HFFc6 (cell line): ENCODE measurements around the gene NR2E3. TPM values are rescaled to one million over a fixed set of nuclear protein-coding genes. Genes with fewer than 3 reads are reported as not detected.

Experiments
- DNase-seq: peaks from one replicate; pipeline ENCODE4 v3.0.0-alpha.2; 2018
- H3K27ac Mint-ChIP-seq: 2 replicates; pipeline ENCODE4 v1.8.0; 2020; ENCODE audit warnings: mild to moderate bottlenecking, mixed read lengths
- H3K27me3 Mint-ChIP-seq: 2 replicates; pipeline ENCODE4 v1.8.0; 2021; ENCODE audit warnings: mild to moderate bottlenecking, moderate library complexity, mixed read lengths; ENCODE audit not compliant: insufficient read depth
- H3K36me3 Mint-ChIP-seq: 2 replicates; pipeline ENCODE4 v1.8.0; 2021; ENCODE audit warnings: low read depth, mixed read lengths
- H3K4me1 Mint-ChIP-seq: 2 replicates; pipeline ENCODE4 v1.8.0; 2020; ENCODE audit warnings: low read depth, mixed read lengths
- H3K4me3 Mint-ChIP-seq: 2 replicates; pipeline ENCODE4 v1.8.0; 2020; ENCODE audit warnings: mild to moderate bottlenecking, moderate library complexity, mixed read lengths
- H3K9me3 Mint-ChIP-seq: 2 replicates; pipeline ENCODE4 v1.8.0; 2020; ENCODE audit warnings: mild to moderate bottlenecking, mixed read lengths
- total RNA-seq, 6 experiments: library from RNA; stranded (reverse); fragmentation: NEBNext Ultra II Directional; extraction: Animal tissue kit (Norgen Biotek cat#: 25700); gene quantifications; 2 replicates in 1 of 6; 3 replicates in 5 of 6; pipeline ENCODE4 v1.2.3, GENCODE V29; 2021
- TF ChIP-seq, protein P1 (sequence below): fragments of 200-600 bp; sonication (generic); IDR thresholded peaks from 2 replicates; pipeline ENCODE4 v1.5.0; 2021; ENCODE audit warnings: antibody characterized with exemption, mild to moderate bottlenecking

NR2E3 gene
- total RNA-seq, 6 experiments from 2014 or later: not detected

DNA sequence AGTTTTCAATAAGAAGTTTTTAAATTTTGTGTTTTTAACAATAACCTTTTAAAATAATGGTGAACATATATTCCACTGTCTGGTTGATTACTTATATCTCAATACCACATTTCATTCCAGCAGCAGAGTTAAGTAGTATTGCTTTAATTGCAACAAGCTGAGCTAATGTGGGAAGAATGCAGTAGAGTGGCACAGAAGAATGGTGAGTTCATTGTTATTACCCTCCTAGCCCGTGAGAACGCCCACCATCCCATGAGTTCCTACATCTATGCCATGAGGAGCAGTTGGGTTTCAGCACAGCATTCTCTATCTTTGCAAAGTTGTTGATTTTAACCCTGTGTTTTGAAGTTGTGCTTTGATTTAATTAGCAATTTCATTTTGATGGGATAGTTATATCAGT is 17.8 kb upstream of the NR2E3 start:
- Mint-ChIP-seq H3K36me3 (no peaks in the 10 kb centered on the region), H3K9me3 (no peaks in the 10 kb centered on the region), H3K4me3 (no peak overlapping the region), H3K27ac (no peak overlapping the region), H3K27me3 (peaks cover 6% of the 10 kb centered on the region), H3K4me1 (peaks cover 32% of the 10 kb centered on the region)
- TF ChIP-seq, protein P1, sequence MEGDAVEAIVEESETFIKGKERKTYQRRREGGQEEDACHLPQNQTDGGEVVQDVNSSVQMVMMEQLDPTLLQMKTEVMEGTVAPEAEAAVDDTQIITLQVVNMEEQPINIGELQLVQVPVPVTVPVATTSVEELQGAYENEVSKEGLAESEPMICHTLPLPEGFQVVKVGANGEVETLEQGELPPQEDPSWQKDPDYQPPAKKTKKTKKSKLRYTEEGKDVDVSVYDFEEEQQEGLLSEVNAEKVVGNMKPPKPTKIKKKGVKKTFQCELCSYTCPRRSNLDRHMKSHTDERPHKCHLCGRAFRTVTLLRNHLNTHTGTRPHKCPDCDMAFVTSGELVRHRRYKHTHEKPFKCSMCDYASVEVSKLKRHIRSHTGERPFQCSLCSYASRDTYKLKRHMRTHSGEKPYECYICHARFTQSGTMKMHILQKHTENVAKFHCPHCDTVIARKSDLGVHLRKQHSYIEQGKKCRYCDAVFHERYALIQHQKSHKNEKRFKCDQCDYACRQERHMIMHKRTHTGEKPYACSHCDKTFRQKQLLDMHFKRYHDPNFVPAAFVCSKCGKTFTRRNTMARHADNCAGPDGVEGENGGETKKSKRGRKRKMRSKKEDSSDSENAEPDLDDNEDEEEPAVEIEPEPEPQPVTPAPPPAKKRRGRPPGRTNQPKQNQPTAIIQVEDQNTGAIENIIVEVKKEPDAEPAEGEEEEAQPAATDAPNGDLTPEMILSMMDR: no peak
- peak; percentile 51 for DNase-seq

DNA sequence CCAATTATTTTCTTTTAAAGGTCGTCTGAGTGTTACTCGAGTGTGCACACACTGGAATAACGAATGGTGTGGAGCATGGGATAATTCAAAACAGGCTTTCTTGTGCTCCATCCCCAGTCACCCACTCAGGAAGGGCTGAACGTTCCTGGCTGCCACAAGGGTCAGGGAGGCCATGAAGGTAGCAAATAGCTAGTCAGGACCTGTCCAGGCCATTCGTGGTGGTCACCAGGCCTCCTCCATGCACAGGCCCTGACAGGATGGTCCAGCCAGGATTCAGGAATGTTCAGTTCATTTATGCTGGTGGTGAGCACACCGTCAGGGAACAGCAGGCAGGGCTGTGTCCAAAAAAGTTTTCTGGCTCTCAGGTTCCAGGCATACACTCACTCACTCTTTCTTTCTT is 11.7 kb upstream of the NR2E3 start:
- TF ChIP-seq, protein P1: no peak
- H3K36me3 Mint-ChIP-seq: no peaks in the 10 kb centered on the region
- peaks cover 16% of the 10 kb centered on the region for H3K4me1 Mint-ChIP-seq
- no peak overlapping the region for H3K27ac Mint-ChIP-seq
- H3K27me3 Mint-ChIP-seq: peaks cover 4% of the 10 kb centered on the region
- H3K4me3 Mint-ChIP-seq: no peak overlapping the region
- DNase-seq: no peak
- no peaks in the 10 kb centered on the region for H3K9me3 Mint-ChIP-seq

DNA sequence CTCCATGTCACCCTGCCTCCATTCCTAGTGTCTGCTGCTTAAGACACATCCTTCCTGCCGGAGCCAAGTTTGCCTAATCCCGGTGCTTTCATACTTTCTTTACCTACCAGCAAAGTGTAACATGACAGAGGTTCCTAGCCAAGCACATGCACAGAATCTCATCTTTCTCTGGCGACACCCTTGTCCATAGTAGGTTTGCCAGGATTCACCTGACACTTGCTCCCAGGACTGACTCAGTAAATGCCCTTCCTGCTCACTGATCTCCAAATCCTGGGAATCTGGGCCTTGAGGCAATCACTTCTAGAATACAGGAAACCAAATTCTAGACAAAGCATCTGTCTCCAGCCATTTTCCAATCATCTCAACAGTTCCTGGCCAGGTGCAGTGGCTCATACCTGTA is 10.2 kb upstream of the NR2E3 start:
- TF ChIP-seq, protein P1: no peak
- Mint-ChIP-seq H3K27me3 (peaks cover 5% of the 10 kb centered on the region), H3K36me3 (no peaks in the 10 kb centered on the region), H3K4me3 (no peak overlapping the region), H3K27ac (peak overlapping the region; percentile 38), H3K4me1 (peaks cover 23% of the 10 kb centered on the region), H3K9me3 (no peaks in the 10 kb centered on the region)
- no peak for DNase-seq

DNA sequence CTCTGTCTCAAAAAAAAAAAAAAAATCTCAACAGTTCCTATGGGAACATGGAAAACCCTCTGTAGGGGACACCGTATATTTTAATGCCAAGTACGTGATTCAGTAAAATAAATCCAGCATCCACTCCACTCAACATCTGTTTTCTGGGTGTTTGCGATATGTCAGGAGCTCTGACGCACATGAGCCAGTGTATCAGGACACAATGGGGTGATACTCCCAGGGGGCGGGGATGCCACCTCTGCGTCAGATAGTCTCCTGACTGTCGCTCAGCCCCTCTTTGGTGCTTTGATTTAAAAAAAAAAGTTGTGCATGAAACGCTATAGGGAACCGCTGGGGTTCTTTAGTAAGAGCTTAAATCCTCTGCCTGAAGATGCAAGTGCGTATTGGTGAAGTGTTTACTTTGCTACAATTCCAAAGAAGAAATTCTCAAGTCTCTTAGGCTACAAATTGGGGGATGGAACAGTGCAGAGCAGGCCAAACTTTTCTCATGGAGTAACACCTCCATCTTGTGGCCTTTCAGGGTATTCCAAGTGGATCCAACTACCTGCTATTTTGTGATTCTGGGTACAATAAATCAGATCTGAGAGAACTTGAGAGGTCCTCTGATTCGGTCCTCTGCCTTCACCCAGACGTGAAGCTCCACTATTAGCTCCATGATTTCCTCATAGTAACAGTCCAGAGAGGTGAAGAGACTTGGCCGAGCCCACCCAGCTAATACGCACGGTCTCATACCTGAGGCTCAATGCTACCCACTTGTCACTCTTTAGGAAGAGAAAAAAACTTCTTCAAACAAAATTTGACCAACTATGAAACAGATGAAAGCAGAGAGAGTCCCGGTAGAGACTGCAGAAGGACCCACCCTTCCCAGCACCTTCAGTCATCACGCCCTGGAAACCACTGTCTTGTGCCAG is 9.3 kb upstream of the NR2E3 start:
- no peaks in the 10 kb centered on the region for H3K36me3 Mint-ChIP-seq
- peak overlapping the region; percentile 27; the same call in 1 of the 2 replicates for H3K27ac Mint-ChIP-seq
- TF ChIP-seq, protein P1: peak; percentile 95
- H3K4me1 Mint-ChIP-seq: peaks cover 32% of the 10 kb centered on the region
- peaks cover 5% of the 10 kb centered on the region for H3K27me3 Mint-ChIP-seq
- DNase-seq: peak; percentile 72
- peak overlapping the region; percentile 67; the same call in 1 of the 2 replicates for H3K4me3 Mint-ChIP-seq
- H3K9me3 Mint-ChIP-seq: no peaks in the 10 kb centered on the region

DNA sequence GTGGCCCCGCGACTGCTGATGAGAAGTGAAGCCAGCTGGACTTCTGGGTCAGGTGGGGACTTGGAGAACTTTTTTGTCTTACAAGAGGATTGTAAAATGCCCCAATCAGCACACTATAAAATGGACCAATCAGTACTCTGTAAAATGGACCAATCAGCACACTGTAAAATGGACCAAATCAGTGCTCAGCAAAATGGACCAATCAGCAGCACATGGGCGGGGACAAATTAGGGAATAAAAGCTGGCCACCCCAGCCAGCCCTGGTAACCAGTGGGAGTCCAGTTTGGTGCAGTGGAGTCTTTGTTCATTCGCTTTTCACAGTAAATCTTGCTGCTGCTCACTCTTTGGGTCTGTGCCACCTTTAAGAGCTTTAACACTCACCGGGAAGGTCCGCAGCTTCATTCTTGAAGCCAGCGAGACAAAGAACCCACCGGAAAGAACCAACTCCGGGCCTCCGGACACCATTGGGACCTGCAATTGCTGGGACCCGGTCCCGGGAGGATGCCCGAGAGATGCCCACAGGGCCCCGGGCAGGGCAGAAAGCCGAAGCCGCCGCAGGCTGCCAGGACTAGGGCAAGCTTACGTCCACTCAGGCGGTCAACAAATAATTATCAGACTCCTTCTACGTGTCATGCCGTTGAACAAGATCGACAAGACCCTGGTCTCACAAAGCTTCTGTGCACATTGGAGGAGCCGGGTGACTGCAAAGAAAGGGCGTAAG is 8.3 kb upstream of the NR2E3 start:
- Mint-ChIP-seq H3K4me3 (no peak overlapping the region), H3K9me3 (no peaks in the 10 kb centered on the region), H3K27me3 (peaks cover 5% of the 10 kb centered on the region), H3K27ac (no peak overlapping the region), H3K4me1 (peaks cover 42% of the 10 kb centered on the region), H3K36me3 (no peaks in the 10 kb centered on the region)
- DNase-seq: no peak
- TF ChIP-seq, protein P1: no peak
